Inflammatory macrophage (primary cell): ENCODE measurements around the gene CLEC16A.
A peak's percentile ranks its signal among the peaks of the same experiment; 100 is the strongest.

Experiments
- DNase-seq, 2 donors: peaks; one replicate each; pipeline ENCODE4 v3.0.0-alpha.2; 2020 to 2022

CLEC16A gene

GRCh38 chr16:11145173-11145818 lies 200.9 kb downstream of the CLEC16A start:
- no peak for DNase-seq

- no peak for DNase-seq
Measured at GRCh38 chr16:11145819-11146211, 201.5 kb downstream of the CLEC16A start.

- DNase-seq = no peak
Measured at GRCh38 chr16:11147033-11147753, 202.8 kb downstream of the CLEC16A start.

GRCh38 chr16:11147754-11148444 lies 203.5 kb downstream of the CLEC16A start:
- no peak for DNase-seq

GRCh38 chr16:11149011-11149616 lies 204.8 kb downstream of the CLEC16A start:
- no peak for DNase-seq

- no peak for DNase-seq
Measured at GRCh38 chr16:11150190-11150589, 205.8 kb downstream of the CLEC16A start.

- no peak for DNase-seq
Measured at GRCh38 chr16:11151156-11151884, 207.0 kb downstream of the CLEC16A start.

GRCh38 chr16:11151885-11152629 lies 207.7 kb downstream of the CLEC16A start:
- no peak for DNase-seq

GRCh38 chr16:11152677-11153331 lies 208.4 kb downstream of the CLEC16A start:
- peak; percentile 78 to 82 for DNase-seq

- no peak for DNase-seq
Measured at GRCh38 chr16:11155284-11155806, 211.0 kb downstream of the CLEC16A start.

GRCh38 chr16:11156401-11156800 lies 212.0 kb downstream of the CLEC16A start:
- no peak for DNase-seq

- DNase-seq = no peak
Measured at GRCh38 chr16:11157143-11157542, 212.8 kb downstream of the CLEC16A start.

- DNase-seq = no peak
Measured at GRCh38 chr16:11158018-11158417, 213.7 kb downstream of the CLEC16A start.

- no peak for DNase-seq
Measured at GRCh38 chr16:11159282-11159681, 214.9 kb downstream of the CLEC16A start.

- DNase-seq = no peak
Measured at GRCh38 chr16:11160676-11161115, 216.3 kb downstream of the CLEC16A start.

GRCh38 chr16:11161439-11161838 lies 217.1 kb downstream of the CLEC16A start:
- DNase-seq = no peak

GRCh38 chr16:11161974-11162373 lies 217.6 kb downstream of the CLEC16A start:
- no peak for DNase-seq

GRCh38 chr16:11162586-11163268 lies 218.4 kb downstream of the CLEC16A start:
- no peak for DNase-seq

- no peak for DNase-seq
Measured at GRCh38 chr16:11163761-11164261, 219.4 kb downstream of the CLEC16A start.
